NCI-H226 (cell line): ENCODE data around the gene CYP19A1.

Experiments used
- DNase-seq: peaks from one replicate; pipeline ENCODE4 v3.0.0-alpha.2; 2015

Gene CYP19A1

DNA sequence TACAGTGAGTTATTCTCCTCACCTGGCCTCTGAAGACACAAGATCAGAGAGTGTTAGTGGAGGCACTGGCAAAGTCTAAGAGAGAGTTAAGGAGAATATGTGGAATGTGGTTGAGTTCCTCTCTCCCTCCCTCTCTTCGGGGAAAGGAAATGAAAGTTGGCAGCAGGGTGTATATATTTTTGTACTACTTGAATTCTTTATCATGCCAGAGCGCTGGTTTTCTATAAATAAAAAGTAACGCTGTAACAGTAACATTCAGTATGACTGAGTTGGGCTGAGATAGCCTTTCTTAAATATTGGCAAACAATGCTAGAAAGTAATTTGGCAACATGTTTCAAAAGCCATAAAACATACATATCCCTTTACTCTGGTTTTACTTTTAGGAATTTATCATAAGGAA lies 166.2 kb downstream of the CYP19A1 start:
- peak; percentile 53 for DNase-seq

DNA sequence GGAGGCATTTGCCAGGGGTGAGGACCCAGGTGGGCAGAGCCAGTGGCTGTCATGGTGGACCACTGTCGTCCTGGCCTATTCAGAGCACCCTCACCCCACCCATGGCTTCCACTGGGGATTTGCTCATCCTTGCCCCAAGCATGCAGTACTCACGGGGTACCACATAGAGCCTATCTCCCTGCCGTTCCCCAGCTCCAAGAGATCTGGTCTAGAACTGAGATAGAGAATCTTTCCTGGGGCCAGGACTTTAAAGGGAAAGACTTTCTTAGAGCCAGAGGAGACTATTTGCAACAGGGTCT lies 166.8 kb downstream of the CYP19A1 start:
- no peak for DNase-seq

DNA sequence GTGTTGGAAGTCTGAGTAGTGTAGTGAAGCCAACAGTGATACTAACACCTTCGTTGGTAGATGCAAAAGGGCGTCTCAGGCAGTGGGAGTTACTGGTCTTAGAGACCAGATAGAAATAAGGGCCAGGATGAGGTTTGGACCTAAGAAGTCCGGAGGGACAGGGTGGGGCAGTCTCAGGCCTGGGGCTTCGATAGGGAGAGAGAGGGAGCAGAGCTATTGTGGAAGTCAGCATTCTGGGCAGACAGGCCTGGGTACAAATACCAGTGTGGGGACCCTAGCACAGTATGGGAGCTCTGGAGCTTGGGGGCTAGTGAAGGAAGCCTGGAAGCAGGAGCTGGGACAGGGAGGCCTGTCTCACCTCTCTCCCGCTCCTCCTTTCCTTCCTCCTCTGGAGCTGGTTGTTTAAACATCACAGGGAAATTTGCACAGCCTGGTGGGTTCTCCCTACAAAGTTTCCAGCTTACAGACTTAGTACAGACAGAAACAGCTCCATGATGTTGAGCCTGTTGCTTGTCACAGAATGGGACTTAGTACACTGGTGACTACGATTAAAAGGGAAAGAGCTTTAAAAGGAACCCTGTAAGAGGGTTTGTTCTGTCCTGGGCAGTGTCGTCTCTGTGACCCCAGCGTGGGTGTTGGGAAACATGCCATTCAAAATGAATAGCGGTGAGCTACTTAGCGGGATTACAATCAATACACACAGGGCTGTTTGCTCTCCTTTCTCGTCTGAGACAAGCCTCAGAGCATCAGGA lies 167.3 kb downstream of the CYP19A1 start:
- no peak for DNase-seq

DNA sequence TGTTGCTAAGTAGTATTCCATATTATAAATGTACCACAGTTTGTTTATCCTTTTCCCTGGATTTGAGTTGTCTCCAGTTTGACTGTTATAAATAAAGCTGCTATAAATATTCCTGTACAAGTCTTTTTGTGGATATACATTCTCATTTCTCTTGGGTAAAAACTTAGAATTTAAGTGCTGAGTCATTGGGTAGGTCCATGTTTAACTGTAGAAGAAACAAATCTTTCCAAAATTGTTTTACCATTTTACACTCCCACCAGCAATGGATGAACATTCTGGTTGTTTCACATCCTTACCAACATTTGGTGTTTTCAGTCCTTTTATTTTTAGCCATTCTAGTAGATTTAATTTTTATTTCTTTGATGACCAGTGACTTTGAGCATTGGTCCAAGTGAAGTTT lies 169.7 kb downstream of the CYP19A1 start:
- DNase-seq: no peak

DNA sequence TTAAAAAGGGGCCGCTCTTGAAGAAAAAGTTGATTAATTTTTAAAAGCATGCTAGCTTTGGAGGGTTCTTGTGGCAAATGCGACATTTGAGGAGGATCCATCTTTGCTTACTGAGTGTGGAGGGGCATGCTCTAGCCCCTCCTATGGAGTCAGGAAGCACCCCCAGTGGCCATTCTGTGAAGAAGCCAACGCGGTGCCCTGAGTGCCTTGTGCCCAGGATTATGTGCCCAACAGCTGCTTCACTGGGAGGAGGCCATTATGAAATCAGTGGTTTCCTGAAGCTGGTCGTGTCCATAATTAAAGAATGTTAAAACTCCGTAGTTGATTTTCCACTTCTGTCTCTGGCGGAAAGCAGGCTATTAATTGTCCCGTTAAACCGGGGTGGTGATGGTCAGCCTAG lies 174.6 kb downstream of the CYP19A1 start:
- no peak for DNase-seq

DNA sequence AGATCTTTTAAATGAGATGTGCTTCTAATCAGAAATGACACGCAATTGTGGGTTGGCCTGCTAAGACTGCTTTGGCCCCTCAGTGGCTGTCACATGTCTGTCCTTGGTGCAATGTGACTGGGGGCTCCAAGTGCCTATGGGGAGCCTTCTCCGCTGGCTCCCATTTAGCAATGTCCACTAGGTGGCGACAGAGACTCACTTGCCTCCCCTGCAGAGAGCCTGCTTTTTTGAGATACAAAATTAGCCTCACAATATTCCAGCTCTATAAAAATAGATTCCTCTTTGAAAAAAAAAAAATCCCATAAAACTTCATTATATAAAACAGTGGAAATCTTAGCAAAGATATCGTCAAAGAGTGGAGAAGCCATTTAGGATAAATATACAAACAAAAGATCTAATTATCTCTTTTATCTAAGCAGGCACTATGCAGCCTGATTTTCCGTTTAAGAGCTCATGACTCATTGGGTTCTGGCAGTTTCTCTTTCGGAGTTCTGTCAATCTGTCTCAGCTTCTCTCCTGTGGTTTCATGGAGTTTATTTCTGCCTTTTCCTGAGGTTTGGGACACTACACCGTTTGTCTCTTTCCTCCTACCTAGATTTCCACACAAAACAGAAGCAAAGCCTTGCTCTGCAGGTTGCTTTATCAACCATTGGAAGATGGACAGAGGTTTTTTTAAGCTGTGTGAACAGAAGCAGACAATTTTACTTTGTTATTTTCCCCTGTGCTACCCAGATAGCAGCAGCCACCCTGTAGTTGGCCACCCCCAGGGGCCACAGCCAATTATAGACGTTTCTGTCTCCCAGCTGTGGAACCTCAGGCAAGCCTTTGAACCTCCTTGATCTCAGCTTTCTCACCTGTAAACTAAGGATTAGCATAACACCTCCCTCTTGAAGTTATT lies 175.3 kb downstream of the CYP19A1 start:
- DNase-seq: peak; percentile 63

DNA sequence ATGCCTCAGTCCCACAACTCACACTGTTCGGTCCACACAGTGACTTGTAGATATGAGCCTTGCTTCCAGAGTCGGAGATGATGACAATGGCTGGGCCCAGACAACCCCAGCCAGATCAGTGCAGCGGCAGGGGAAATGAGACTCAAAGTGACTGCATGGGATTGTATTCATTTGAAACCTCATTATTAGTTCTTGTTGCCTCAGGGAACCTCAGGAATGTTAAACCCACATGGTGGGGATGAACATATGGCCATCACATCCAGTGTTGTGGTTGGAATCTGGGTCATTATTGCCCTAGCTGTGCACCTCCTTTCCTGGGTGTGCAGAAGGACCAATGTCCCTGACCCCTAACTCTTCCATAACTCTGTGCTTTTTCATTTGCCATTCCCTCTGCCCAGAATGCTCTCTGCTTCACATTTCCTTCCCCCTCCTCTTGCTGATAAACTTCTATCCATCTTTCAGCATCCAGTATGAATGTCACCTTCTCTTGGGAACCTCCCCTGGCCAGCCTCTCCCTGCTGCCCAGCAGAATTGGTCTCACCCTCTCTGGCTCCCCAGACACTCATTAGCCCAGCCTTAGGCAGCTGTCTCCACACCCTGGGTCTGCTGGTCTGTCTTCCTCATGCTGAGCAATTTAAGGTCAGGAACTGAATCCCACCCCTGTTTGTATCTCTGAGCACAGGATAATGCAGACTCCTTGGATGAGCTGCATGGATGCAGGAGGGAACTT lies 176.7 kb downstream of the CYP19A1 start:
- no peak for DNase-seq

DNA sequence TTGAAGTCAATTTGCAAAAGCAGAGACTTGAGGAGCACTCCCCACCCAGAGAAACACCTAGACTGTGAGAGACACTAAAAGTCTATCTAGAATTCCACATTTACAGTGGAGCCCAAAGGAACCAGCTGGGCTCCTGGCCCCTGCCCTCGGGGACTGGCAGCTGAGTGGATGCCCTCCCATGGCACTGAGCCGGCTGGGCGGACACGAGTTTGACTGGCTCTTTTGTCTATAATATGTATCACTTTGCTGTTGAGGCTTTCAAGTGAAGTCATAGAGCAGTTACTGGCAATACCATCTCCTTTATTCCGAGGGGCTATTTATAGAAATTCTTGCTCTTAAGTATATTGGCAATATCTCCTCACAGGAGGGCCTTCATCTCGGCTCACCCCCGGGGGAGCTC lies 177.9 kb downstream of the CYP19A1 start:
- no peak for DNase-seq
